HG03571 (cell line): ENCODE measurements around the gene PRPH2.
"Not testable (repeated sequence)": the region's sequence is repeated elsewhere in the genome, so short reads cannot be mapped to it uniquely, and the experiment has no call there.

Source experiments
- ATAC-seq: cut with Tn5 transposase; IDR thresholded peaks from one replicate; pipeline ENCODE4 v1.9.1; 2021; ENCODE audit not compliant: unreplicated experiment

Gene PRPH2

DNA sequence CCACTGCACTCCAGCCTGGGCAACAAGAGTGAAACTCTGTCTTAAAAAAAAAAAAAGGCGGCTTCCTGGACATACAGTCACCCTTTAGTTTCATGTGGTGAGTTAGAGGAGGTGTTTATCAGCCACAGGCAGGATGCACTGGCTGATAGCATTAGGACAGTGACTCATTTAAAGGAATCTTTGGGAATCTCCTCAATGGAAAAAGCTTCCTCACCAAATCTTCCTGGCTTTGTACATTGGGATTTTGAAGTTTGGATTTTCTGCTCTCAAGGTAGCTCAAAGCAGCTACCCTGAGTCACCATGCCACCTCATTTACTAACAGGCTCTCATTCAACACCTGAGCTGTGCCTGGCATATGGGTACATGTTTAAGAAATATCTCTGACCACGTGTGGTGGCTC is 20.2 kb downstream of the PRPH2 start:
- no peak for ATAC-seq

DNA sequence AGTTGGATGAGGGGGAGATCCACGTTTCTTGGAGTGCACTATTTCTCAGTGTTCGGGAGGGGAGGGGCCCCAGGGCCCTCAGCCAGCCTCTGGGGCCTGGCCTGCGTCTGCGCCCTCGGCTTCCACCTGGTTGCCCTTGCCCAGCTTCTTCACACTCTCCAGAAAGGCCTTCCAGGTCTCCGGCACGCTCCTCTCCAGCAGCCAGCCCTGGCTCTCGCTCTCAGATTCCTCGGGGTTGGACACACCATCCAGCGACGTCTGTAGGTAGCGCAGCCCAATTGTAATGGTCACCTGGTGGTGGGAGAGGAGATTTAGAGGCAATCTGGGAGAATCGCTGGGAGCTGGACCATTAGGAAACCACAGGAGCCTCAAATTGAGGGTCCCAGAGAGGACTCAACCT is 24.2 kb downstream of the PRPH2 start:
- no peak for ATAC-seq

GRCh38 chr6:42697268-42697655 is 25.1 kb downstream of the PRPH2 start:
- no peak for ATAC-seq

- no peak for ATAC-seq
Observed at GRCh38 chr6:42696526-42697267, 25.7 kb downstream of the PRPH2 start.

DNA sequence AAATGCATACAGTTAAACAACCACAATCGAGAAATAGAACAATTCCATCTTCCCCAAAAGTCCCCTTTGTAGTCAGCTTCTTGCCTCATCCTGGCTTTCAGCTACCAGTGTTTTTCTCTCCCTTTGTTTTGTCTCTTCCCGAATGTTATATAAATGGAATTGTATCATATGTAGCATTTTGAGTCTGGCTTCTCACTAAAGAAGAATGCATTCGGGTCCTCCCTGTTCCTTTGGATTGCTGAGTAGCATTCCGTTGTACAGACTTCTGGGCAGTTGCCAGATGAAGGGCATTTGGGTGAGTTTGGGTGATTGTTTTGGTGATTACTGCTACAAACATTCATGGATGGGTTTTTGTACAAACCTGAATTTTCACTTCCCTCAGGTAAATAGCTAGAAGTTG is 27.8 kb downstream of the PRPH2 start:
- no peak for ATAC-seq

DNA sequence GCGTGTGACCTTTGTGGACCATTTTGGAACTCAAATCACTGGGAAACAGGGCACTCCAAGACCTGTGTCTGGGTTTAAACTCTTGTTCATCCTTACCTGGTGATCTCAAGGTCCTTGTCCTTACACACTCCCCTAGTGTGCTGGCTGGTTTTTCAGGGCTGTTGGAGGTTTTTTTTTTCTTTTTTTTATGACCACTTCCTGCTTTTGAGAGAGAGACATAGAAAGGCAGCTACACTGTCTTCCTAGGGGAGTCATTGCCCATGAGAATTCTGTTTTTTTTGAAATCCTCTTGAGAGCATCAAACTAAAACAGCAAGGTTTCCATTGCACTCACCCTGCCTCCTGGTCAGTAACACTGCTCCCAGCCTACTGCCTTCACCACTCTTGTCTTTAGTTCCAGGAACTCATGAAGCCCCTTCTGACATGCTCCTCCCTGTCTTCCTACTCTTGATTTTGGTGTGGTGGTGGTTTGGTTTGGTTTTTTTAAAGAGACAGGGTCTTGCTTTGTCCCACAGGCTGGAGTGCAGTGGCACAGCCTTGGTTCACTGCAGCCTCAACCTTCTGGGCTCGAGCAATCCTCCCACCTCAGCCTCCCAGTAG is 28.6 kb downstream of the PRPH2 start:
- no peak for ATAC-seq

- ATAC-seq = no peak
Observed at GRCh38 chr6:42692137-42692911, 30.1 kb downstream of the PRPH2 start.

DNA sequence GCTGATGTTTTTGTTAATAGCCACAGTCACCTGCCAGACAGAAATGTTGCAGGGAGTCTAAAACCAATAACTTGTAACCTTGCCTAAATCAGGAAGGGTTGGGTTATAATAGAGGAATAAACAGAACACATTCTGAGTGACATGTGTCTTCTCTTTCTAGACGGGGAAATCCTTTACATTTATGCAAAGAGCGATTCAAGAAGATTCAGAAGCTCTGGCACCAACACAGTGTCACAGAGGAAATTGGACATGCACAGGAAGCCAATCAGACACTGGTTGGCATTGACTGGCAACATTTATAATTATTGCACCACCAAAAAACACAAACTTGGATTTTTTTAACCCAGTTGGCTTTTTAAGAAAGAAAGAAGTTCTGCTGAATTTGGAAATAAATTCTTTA is 31.5 kb downstream of the PRPH2 start:
- ATAC-seq = no peak

DNA sequence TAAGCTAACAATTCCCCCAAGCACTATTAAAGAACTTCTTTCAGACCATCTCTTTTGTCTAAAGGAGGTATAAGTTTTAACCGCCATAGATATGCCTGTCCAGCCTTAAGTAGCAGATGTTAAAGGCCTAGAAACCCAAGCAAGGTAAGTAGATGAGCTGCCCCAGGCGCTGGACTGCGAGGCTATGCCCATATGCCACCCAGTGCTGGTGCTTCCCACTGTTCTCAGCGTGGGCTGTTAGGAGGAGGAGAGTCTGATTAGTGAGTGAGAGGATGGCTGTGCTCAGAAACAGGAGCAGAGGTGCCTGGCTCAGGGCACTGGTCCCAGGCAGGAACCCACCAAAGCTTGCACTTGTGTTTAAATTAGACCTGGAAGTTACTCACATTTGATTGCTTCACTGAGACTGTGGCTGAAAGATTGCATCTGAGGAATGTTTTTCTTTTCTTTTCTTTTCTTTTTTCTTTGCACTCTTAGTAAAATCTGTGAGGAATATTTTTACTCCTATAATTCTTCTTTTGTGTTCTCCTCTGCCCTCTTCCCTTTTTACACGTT is 32.2 kb downstream of the PRPH2 start:
- no peak for ATAC-seq

- ATAC-seq = no peak
Observed at GRCh38 chr6:42689371-42689770, 33.0 kb downstream of the PRPH2 start.

GRCh38 chr6:42688281-42688680 is 34.1 kb downstream of the PRPH2 start:
- ATAC-seq = no peak

DNA sequence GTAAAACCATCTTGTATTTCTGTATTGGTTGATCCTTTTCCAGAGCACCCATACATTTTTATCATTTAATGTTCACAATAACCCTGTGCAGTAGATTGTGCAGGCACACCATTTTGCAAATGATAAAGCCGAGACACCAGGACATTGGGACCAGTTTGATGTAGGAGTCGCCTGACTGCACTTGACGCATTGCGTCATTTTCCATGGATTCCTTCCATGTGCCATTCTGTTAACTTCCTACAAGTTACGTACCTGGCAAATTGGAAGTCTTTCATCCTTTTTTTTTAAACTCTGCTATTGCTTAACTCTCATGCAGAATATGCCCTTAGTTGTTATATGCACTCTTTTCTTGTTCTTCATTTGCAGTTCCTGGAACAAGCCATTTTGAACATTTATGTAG is 43.0 kb downstream of the PRPH2 start:
- no peak for ATAC-seq

DNA sequence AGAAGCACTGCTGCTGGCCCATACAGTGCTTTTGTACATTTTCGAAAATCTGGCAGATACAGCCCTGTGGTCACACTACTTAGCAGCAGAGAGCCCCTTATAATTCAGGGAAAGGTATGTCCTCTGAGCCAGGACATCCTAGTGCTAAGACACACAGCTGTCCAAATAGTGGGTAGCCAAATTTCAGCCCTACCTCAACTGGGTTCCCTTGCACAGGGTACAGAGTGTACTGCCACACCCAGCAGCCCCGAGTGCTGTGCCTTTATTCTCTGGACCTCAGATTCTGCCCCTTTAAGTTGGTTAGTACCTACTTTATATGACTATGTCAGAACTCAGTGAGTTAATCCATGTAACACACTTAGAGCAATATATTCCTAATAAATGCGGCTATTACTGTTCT is 47.6 kb downstream of the PRPH2 start:
- ATAC-seq = no peak

- ATAC-seq = not testable (repeated sequence)
Observed at GRCh38 chr6:42674368-42674767, 48.0 kb downstream of the PRPH2 start.

GRCh38 chr6:42664718-42665117 is 57.7 kb downstream of the PRPH2 start:
- no peak for ATAC-seq

DNA sequence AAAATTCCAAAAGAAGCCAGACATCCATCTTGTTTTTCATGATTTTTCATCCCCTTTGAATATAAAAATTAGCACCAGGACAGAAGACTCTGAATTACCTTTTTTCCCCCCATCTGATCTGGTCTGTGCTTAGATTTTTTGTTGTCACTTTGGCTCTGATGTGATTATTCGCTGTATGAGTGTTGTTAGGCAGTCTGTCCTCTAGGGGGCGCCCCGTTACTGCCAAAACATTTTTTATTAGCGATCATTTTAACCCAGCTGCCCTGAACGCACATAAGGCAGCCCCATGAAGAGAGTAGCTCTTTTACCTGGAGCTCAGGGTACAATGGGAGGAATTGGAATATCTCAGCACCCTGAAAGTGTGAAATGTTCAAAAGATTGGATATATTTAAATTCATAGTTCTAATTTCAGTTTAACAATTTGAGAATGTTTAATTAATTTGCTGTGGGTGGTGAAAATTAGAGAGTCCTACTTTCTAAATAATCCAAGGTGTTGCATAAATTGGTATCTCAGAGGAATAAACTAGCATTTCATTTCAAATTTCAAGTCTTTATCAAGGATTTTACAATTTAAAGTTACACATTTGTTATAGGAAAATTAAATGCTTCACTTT is 60.8 kb downstream of the PRPH2 start:
- ATAC-seq = no peak

DNA sequence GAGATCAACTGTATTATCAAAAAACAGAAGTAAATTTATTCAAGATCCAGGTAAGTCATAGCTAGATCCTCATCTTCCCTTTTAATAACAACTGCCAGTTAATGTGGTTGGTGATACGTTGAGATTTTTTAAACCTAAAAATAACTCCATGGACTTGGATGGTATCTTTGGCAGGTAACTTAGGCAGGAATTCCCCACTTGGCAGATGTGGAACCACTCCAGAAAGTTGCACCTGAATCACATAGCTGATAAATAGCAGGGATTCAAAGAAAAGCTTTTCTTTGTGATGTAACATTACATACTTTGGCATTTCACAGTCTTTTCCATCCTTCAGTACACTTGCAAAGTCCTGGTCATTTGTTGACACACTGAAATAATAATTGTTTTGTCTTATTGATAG is 62.6 kb downstream of the PRPH2 start:
- no peak for ATAC-seq

DNA sequence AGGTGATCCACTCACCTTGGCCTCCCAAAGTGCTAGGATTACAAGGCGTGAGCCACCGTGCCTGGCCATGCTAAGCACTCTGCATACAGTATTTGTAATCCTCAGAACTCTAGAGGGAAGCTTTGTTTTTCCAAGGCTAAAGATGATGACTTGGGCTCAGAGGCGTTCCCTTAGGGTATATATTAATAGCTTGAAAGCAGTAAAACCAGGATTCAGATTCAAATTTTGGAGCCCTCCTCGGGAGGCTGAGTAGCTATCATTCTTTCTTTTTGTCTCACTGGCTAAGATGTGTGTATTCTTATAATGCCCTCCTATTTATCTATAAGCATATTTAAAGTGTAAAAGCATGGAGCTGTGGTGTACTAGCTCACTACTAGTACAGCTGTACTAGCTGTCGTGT is 68.5 kb downstream of the PRPH2 start:
- no peak for ATAC-seq

GRCh38 chr6:42652024-42652746 is 70.2 kb downstream of the PRPH2 start:
- no peak for ATAC-seq
